Measurements from ENCODE around the gene ZNF536.
"Not testable (repeated sequence)": the region's sequence is repeated elsewhere in the genome, so short reads cannot be mapped to it uniquely, and the experiment has no call there.

The ZNF536 gene

GRCh38 chr19:30444686-30445232, 72.6 kb downstream of the ZNF536 start:
- Mint-ChIP-seq H3K4me1 (no peaks in the 10 kb centered on the region), H3K36me3 (ENCODE audit: insufficient read depth) (peaks cover 1% of the 10 kb centered on the region), H3K27ac (ENCODE audit: low read depth) (no peak overlapping the region), H3K9me3 (no peaks in the 10 kb centered on the region), H3K27me3 (peaks cover 20% of the 10 kb centered on the region), H3K4me3 (no peak overlapping the region)
- DNase-seq (ENCODE audit: low spot score in 2 of 2) (no peak), ATAC-seq (replicated peaks; ENCODE audit: extremely low read depth, poor library complexity, severe bottlenecking) (no peak)

- H3K4me3 Mint-ChIP-seq = no peak overlapping the region
- peaks cover 1% of the 10 kb centered on the region for H3K36me3 Mint-ChIP-seq (ENCODE audit: insufficient read depth)
- ATAC-seq (replicated peaks; ENCODE audit: extremely low read depth, poor library complexity, severe bottlenecking) (no peak), DNase-seq (ENCODE audit: low spot score in 2 of 2) (no peak)
- H3K4me1 Mint-ChIP-seq = no peaks in the 10 kb centered on the region
- peaks cover 17% of the 10 kb centered on the region for H3K27me3 Mint-ChIP-seq
- no peaks in the 10 kb centered on the region for H3K9me3 Mint-ChIP-seq
- H3K27ac Mint-ChIP-seq (ENCODE audit: low read depth) = no peak overlapping the region
Observed at GRCh38 chr19:30445385-30445784, 73.2 kb downstream of the ZNF536 start.

- H3K4me1 Mint-ChIP-seq; H3K27me3 Mint-ChIP-seq; H3K4me3 Mint-ChIP-seq; H3K9me3 Mint-ChIP-seq; H3K36me3 Mint-ChIP-seq (ENCODE audit: insufficient read depth); ATAC-seq (replicated peaks; ENCODE audit: extremely low read depth, poor library complexity, severe bottlenecking); DNase-seq (ENCODE audit: low spot score in 2 of 2); H3K27ac Mint-ChIP-seq (ENCODE audit: low read depth): not testable (repeated sequence)
Observed at GRCh38 chr19:30446120-30446519, 73.9 kb downstream of the ZNF536 start.

- Mint-ChIP-seq H3K4me3 (no peak overlapping the region), H3K36me3 (ENCODE audit: insufficient read depth) (peaks cover 1% of the 10 kb centered on the region), H3K4me1 (no peaks in the 10 kb centered on the region), H3K9me3 (no peaks in the 10 kb centered on the region), H3K27ac (ENCODE audit: low read depth) (no peak overlapping the region), H3K27me3 (peaks cover 10% of the 10 kb centered on the region)
- DNase-seq (ENCODE audit: low spot score in 2 of 2) (no peak), ATAC-seq (replicated peaks; ENCODE audit: extremely low read depth, poor library complexity, severe bottlenecking) (no peak)
Observed at GRCh38 chr19:30446850-30447552, 74.8 kb downstream of the ZNF536 start.

- Mint-ChIP-seq H3K36me3 (ENCODE audit: insufficient read depth) (peaks cover 1% of the 10 kb centered on the region), H3K4me3 (no peak overlapping the region), H3K4me1 (no peaks in the 10 kb centered on the region), H3K27ac (ENCODE audit: low read depth) (no peak overlapping the region), H3K27me3 (peaks cover 15% of the 10 kb centered on the region), H3K9me3 (no peaks in the 10 kb centered on the region)
- no peak for DNase-seq (ENCODE audit: low spot score in 2 of 2)
- no peak for ATAC-seq (replicated peaks; ENCODE audit: extremely low read depth, poor library complexity, severe bottlenecking)
Observed at GRCh38 chr19:30447553-30447870, 75.3 kb downstream of the ZNF536 start.

GRCh38 chr19:30448386-30449077, 76.3 kb downstream of the ZNF536 start:
- H3K4me3 Mint-ChIP-seq = no peak overlapping the region
- no peak for DNase-seq (ENCODE audit: low spot score in 2 of 2)
- H3K36me3 Mint-ChIP-seq (ENCODE audit: insufficient read depth) = peaks cover 1% of the 10 kb centered on the region
- no peak for ATAC-seq (replicated peaks; ENCODE audit: extremely low read depth, poor library complexity, severe bottlenecking)
- H3K27ac Mint-ChIP-seq (ENCODE audit: low read depth) = no peak overlapping the region
- H3K9me3 Mint-ChIP-seq = no peaks in the 10 kb centered on the region
- H3K4me1 Mint-ChIP-seq = no peaks in the 10 kb centered on the region
- peaks cover 19% of the 10 kb centered on the region for H3K27me3 Mint-ChIP-seq

- DNase-seq (ENCODE audit: low spot score in 2 of 2) (no peak), ATAC-seq (replicated peaks; ENCODE audit: extremely low read depth, poor library complexity, severe bottlenecking) (no peak)
- Mint-ChIP-seq H3K27me3 (peaks cover 19% of the 10 kb centered on the region), H3K4me1 (no peaks in the 10 kb centered on the region), H3K4me3 (no peak overlapping the region), H3K9me3 (no peaks in the 10 kb centered on the region), H3K27ac (ENCODE audit: low read depth) (no peak overlapping the region), H3K36me3 (ENCODE audit: insufficient read depth) (peaks cover 1% of the 10 kb centered on the region)
Observed at GRCh38 chr19:30449078-30449590, 77.0 kb downstream of the ZNF536 start.

GRCh38 chr19:30449673-30450072, 77.5 kb downstream of the ZNF536 start:
- H3K4me3 Mint-ChIP-seq = no peak overlapping the region
- no peaks in the 10 kb centered on the region for H3K36me3 Mint-ChIP-seq (ENCODE audit: insufficient read depth)
- H3K9me3 Mint-ChIP-seq = no peaks in the 10 kb centered on the region
- H3K27ac Mint-ChIP-seq (ENCODE audit: low read depth) = no peak overlapping the region
- DNase-seq (ENCODE audit: low spot score in 2 of 2) = no peak
- no peaks in the 10 kb centered on the region for H3K4me1 Mint-ChIP-seq
- H3K27me3 Mint-ChIP-seq = peaks cover 19% of the 10 kb centered on the region
- no peak for ATAC-seq (replicated peaks; ENCODE audit: extremely low read depth, poor library complexity, severe bottlenecking)

GRCh38 chr19:30450100-30450499, 77.9 kb downstream of the ZNF536 start:
- H3K36me3 Mint-ChIP-seq (ENCODE audit: insufficient read depth) = no peaks in the 10 kb centered on the region
- no peak for ATAC-seq (replicated peaks; ENCODE audit: extremely low read depth, poor library complexity, severe bottlenecking)

GRCh38 chr19:30450835-30451321, 78.7 kb downstream of the ZNF536 start:
- H3K36me3 Mint-ChIP-seq (ENCODE audit: insufficient read depth) = no peaks in the 10 kb centered on the region
- ATAC-seq (replicated peaks; ENCODE audit: extremely low read depth, poor library complexity, severe bottlenecking) = no peak

More at GRCh38 chr19:30450100-30450499, 77.9 kb downstream of the ZNF536 start:
- Mint-ChIP-seq H3K9me3 (no peaks in the 10 kb centered on the region), H3K4me1 (no peaks in the 10 kb centered on the region), H3K27ac (ENCODE audit: low read depth) (no peak overlapping the region), H3K27me3 (peaks cover 19% of the 10 kb centered on the region), H3K4me3 (no peak overlapping the region)
- DNase-seq (ENCODE audit: low spot score in 2 of 2) = no peak

GRCh38 chr19:30452931-30453330, 80.7 kb downstream of the ZNF536 start:
- Mint-ChIP-seq H3K27ac (ENCODE audit: low read depth) (no peak overlapping the region), H3K9me3 (no peaks in the 10 kb centered on the region), H3K36me3 (ENCODE audit: insufficient read depth) (no peaks in the 10 kb centered on the region), H3K4me3 (no peak overlapping the region), H3K27me3 (peaks cover 15% of the 10 kb centered on the region), H3K4me1 (no peaks in the 10 kb centered on the region)
- DNase-seq (ENCODE audit: low spot score in 2 of 2) = no peak
- no peak for ATAC-seq (replicated peaks; ENCODE audit: extremely low read depth, poor library complexity, severe bottlenecking)

More at GRCh38 chr19:30450835-30451321, 78.7 kb downstream of the ZNF536 start:
- Mint-ChIP-seq H3K4me3 (no peak overlapping the region), H3K9me3 (no peaks in the 10 kb centered on the region), H3K4me1 (no peaks in the 10 kb centered on the region), H3K27me3 (peaks cover 19% of the 10 kb centered on the region), H3K27ac (ENCODE audit: low read depth) (no peak overlapping the region)
- no peak for DNase-seq (ENCODE audit: low spot score in 2 of 2)

- no peak overlapping the region for H3K27ac Mint-ChIP-seq (ENCODE audit: low read depth)
- no peaks in the 10 kb centered on the region for H3K9me3 Mint-ChIP-seq
- no peaks in the 10 kb centered on the region for H3K4me1 Mint-ChIP-seq
- no peak overlapping the region for H3K4me3 Mint-ChIP-seq
- no peaks in the 10 kb centered on the region for H3K36me3 Mint-ChIP-seq (ENCODE audit: insufficient read depth)
- DNase-seq (ENCODE audit: low spot score in 2 of 2) = no peak
- peaks cover 10% of the 10 kb centered on the region for H3K27me3 Mint-ChIP-seq
- ATAC-seq (replicated peaks; ENCODE audit: extremely low read depth, poor library complexity, severe bottlenecking) = no peak
Observed at GRCh38 chr19:30453743-30454142, 81.6 kb downstream of the ZNF536 start.

- Mint-ChIP-seq H3K4me1 (no peaks in the 10 kb centered on the region), H3K27ac (ENCODE audit: low read depth) (no peak overlapping the region), H3K9me3 (no peaks in the 10 kb centered on the region), H3K27me3 (peaks cover 10% of the 10 kb centered on the region), H3K4me3 (no peak overlapping the region), H3K36me3 (ENCODE audit: insufficient read depth) (no peaks in the 10 kb centered on the region)
- DNase-seq (ENCODE audit: low spot score in 2 of 2) (no peak), ATAC-seq (replicated peaks; ENCODE audit: extremely low read depth, poor library complexity, severe bottlenecking) (no peak)
Observed at GRCh38 chr19:30455881-30456280, 83.7 kb downstream of the ZNF536 start.
